MCF 10A (cell line): ENCODE data around the gene RUBCNL. TPM values are rescaled to one million over a fixed set of nuclear protein-coding genes. Genes with fewer than 3 reads are reported as not detected.

Experiments
- BruUV-seq: library from RNA; stranded (reverse); fragments of 400-500 nt; replicated peaks from 2 replicates; lab custom pipeline; 2021; lab: Mats Ljungman, UMichigan
- CTCF ChIA-PET: fragments of 300-600 bp; sonication (Branson Sonifier 250); formaldehyde crosslinking; extraction: SDS; loops from one replicate; lab custom pipeline; 2021; ENCODE audit warnings: antibody characterized with exemption, inconsistent platforms; lab: Yijun Ruan, JAX
- POLR2A ChIA-PET: fragments of 300-600, 350-650 bp; sonication (Branson Sonifier 250); formaldehyde crosslinking; extraction: SDS; loops from one replicate; lab custom pipeline; 2020; ENCODE audit warnings: antibody characterized with exemption, inconsistent platforms; lab: Yijun Ruan, JAX
- DNase-seq: peaks from one replicate; pipeline ENCODE4 v3.0.0-alpha.2; 2018; ENCODE audit not compliant: unreplicated experiment
- H3K27ac Mint-ChIP-seq: one replicate; pipeline ENCODE4 v1.8.0; 2022; ENCODE audit warnings: mild to moderate bottlenecking, low read depth, mixed read lengths; ENCODE audit not compliant: unreplicated experiment
- H3K27me3 Mint-ChIP-seq: one replicate; pipeline ENCODE4 v1.8.0; 2022; ENCODE audit warnings: mixed read lengths; ENCODE audit not compliant: insufficient read depth, unreplicated experiment
- H3K36me3 Mint-ChIP-seq: one replicate; pipeline ENCODE4 v1.8.0; 2022; ENCODE audit warnings: mild to moderate bottlenecking, moderate library complexity, mixed read lengths; ENCODE audit not compliant: insufficient read depth, unreplicated experiment
- H3K4me1 Mint-ChIP-seq: one replicate; pipeline ENCODE4 v1.8.0; 2022; ENCODE audit warnings: mixed read lengths; ENCODE audit not compliant: insufficient read depth, unreplicated experiment
- H3K4me3 Mint-ChIP-seq: one replicate; pipeline ENCODE4 v1.8.0; 2022; ENCODE audit warnings: mild to moderate bottlenecking, moderate library complexity, mixed read lengths; ENCODE audit not compliant: unreplicated experiment
- H3K9me3 Mint-ChIP-seq: one replicate; pipeline ENCODE4 v1.8.0; 2022; ENCODE audit warnings: mixed read lengths; ENCODE audit not compliant: unreplicated experiment
- intact Hi-C: fragments of 100-400 bp; cut with micrococcal nuclease; formaldehyde crosslinking; loops from 2 replicates; pipeline ENCODE4 v1.14.1; 2022
- total RNA-seq: library from RNA; stranded (reverse); gene quantifications from 2 replicates; pipeline ENCODE4 v1.2.3, GENCODE V29; 2022
- TF ChIP-seq, protein P1 (sequence below): fragments of 200-600 bp; IDR thresholded peaks from one replicate; pipeline ENCODE4 v1.8.0; 2022; ENCODE audit warnings: antibody characterized with exemption, mild to moderate bottlenecking; ENCODE audit not compliant: unreplicated experiment

RUBCNL gene
- total RNA-seq, 1 experiment from 2014 or later, result 0.37 TPM

DNA sequence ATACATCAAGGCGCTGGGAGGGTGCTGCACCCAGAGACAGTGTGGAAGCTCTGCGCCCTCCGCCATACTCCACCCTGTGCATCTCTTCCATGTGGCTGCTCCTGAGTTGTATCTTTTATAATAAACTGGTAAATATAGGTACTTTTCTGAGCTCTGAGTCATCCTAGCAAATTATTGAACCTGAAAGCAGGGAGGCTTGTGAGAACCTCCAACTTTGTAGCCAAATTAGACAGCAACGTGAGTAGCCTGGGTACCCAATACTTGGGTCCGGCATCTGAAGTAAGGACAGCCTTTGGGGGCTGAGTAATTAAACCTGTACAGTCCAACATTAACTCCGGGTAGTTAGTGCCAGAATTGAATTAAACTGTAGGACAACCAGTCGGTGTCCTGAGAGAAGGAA is 57.4 kb downstream of the RUBCNL start:
- no TSS peak for BruUV-seq
- H3K9me3 Mint-ChIP-seq, result no peaks in the 10 kb centered on the region
- H3K27me3 Mint-ChIP-seq, result peaks cover 40% of the 10 kb centered on the region
- H3K27ac Mint-ChIP-seq, result no peak overlapping the region
- no peak overlapping the region for H3K4me3 Mint-ChIP-seq
- TF ChIP-seq, protein P1, sequence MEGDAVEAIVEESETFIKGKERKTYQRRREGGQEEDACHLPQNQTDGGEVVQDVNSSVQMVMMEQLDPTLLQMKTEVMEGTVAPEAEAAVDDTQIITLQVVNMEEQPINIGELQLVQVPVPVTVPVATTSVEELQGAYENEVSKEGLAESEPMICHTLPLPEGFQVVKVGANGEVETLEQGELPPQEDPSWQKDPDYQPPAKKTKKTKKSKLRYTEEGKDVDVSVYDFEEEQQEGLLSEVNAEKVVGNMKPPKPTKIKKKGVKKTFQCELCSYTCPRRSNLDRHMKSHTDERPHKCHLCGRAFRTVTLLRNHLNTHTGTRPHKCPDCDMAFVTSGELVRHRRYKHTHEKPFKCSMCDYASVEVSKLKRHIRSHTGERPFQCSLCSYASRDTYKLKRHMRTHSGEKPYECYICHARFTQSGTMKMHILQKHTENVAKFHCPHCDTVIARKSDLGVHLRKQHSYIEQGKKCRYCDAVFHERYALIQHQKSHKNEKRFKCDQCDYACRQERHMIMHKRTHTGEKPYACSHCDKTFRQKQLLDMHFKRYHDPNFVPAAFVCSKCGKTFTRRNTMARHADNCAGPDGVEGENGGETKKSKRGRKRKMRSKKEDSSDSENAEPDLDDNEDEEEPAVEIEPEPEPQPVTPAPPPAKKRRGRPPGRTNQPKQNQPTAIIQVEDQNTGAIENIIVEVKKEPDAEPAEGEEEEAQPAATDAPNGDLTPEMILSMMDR, result no peak
- no peak for DNase-seq
- H3K4me1 Mint-ChIP-seq, result no peaks in the 10 kb centered on the region
- intact Hi-C loops, result no loop called here
- no peaks in the 10 kb centered on the region for H3K36me3 Mint-ChIP-seq
- ChIA-PET POLR2A (no interaction called here), CTCF (interaction anchor here (0.5 to 0.6 kb wide), 2 partner anchors 28 to 960 kb away, joined by 3 read pairs; no protein-coding TSS in a partner anchor)

DNA sequence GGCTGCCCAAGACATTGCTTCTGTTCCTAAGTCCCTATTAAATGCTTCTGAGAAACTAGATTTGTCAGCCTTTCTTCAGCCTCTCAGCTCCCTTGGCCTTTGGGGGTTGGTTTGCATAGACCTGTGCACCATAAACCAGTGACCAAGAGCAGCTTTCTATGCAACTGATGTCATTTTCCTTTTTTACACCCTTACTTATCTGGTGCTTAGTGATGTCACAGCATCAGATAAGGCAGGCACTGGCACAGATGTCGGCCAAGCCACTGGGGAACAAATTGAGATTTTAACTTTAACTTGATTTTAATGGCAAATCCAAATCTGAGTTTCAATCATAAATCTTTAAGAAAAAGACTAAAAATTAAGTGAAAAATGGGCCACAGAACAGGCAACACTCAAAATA is 59.8 kb downstream of the RUBCNL start:
- Mint-ChIP-seq H3K27me3 (peaks cover 36% of the 10 kb centered on the region), H3K4me1 (no peaks in the 10 kb centered on the region), H3K36me3 (no peaks in the 10 kb centered on the region), H3K27ac (no peak overlapping the region), H3K9me3 (no peaks in the 10 kb centered on the region), H3K4me3 (no peak overlapping the region)
- POLR2A ChIA-PET, result no interaction called here
- TF ChIP-seq, protein P1, result no peak
- intact Hi-C loops, result no loop called here
- CTCF ChIA-PET, result interaction anchor here (1.5 kb wide), 1 partner anchor 521 kb away, joined by 4 read pairs; no protein-coding TSS in a partner anchor
- no TSS peak for BruUV-seq
- no peak for DNase-seq

DNA sequence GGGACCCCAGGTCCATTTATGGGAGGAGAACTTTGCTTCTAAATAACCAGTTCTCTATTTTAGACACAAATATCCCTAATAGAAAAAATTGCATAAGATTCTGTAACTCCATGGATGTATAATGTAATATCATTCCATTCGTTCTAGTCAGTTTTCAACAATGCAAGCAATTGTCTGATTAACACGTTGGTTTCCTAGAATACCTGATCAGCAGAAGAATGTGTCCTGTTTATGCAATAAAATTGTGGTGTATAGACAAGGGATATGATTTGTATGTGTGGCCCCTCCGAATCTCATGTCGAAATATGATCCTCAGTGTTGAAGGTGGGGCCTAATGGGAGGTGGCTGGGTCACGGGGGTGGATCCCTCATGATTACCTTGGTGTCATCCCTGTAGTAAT is 62.1 kb downstream of the RUBCNL start:
- intact Hi-C loops, result no loop called here
- CTCF ChIA-PET, result interaction anchor here (0.8 to 1.4 kb wide), 2 partner anchors 37 to 165 kb away, joined by 3 read pairs; no protein-coding TSS in a partner anchor
- peak; percentile 33 for DNase-seq
- BruUV-seq, result no TSS peak
- no peak overlapping the region for H3K27ac Mint-ChIP-seq
- TF ChIP-seq, protein P1, result no peak
- H3K36me3 Mint-ChIP-seq, result no peaks in the 10 kb centered on the region
- peaks cover 5% of the 10 kb centered on the region for H3K4me1 Mint-ChIP-seq
- H3K27me3 Mint-ChIP-seq, result peaks cover 14% of the 10 kb centered on the region
- no peaks in the 10 kb centered on the region for H3K9me3 Mint-ChIP-seq
- POLR2A ChIA-PET, result no interaction called here
- no peak overlapping the region for H3K4me3 Mint-ChIP-seq

DNA sequence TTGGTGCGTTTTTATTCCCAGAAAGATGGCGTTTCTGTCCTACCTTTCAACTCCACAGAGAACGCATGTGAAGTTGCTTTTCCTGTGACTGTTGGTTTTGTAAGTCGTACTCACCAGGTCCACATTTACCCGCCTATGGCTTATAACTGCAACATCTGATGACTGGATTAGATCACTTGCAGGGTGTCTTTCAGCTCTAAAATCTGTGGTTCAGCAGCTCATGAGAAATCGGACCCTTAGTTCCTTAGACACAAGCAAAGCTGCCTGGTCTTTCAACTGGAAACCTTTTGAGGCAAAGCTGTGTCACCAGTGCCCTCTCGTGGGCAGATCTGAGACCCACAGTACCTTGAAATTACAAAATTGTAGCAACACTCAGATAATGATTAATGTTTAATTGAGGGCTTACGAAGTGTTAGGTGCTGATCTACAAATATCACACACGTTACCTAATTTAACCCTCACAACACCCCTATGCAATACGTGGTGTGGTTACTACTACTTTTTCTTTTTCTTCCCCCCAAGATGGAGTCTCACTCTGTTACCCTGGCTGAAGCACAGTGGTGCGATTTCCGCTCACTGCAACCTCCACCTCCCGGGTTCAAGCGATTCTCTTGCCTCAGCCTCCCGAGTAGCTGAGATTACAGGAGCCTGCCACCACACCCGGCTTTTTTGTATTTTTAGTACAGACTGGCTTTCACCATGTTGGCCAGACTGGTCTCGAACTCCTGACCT is 65.4 kb downstream of the RUBCNL start:
- intact Hi-C loops, result loop anchor here (1.0 to 2.0 kb wide), 5 partner anchors 66 to 699 kb away; partner anchors contain the start of gene RUBCNL
- BruUV-seq, result no TSS peak
- Mint-ChIP-seq H3K36me3 (no peaks in the 10 kb centered on the region), H3K4me3 (no peak overlapping the region), H3K27me3 (no peaks in the 10 kb centered on the region), H3K9me3 (no peaks in the 10 kb centered on the region), H3K27ac (no peak overlapping the region), H3K4me1 (peaks cover 5% of the 10 kb centered on the region)
- POLR2A ChIA-PET, result no interaction called here
- CTCF ChIA-PET, result interaction anchor here (0.6 to 2.0 kb wide), 26 partner anchors 9 to 1344 kb away, joined by 3 to 8 read pairs (median 4); partner anchors contain the start of gene RUBCNL
- DNase-seq, result peak; percentile 68
- TF ChIP-seq, protein P1, result peak; percentile 72
